HG02840 (cell line): ENCODE results near the gene TBC1D19.
A peak's percentile ranks its signal among the peaks of the same experiment; 100 is the strongest.

Source experiments
- ATAC-seq: cut with Tn5 transposase; IDR thresholded peaks from one replicate; pipeline ENCODE4 v1.9.1; 2021; ENCODE audit warnings: mild to moderate bottlenecking, moderate library complexity, moderate number of reproducible peaks; ENCODE audit not compliant: unreplicated experiment, low FRiP score

TBC1D19 gene

GRCh38 chr4:26765515-26765914, 181.6 kb downstream of the TBC1D19 start:
- ATAC-seq, result no peak

- ATAC-seq, result no peak
Measured at GRCh38 chr4:26766141-26766540, 182.3 kb downstream of the TBC1D19 start.

GRCh38 chr4:26772096-26772873, 188.4 kb downstream of the TBC1D19 start:
- no peak for ATAC-seq

- ATAC-seq, result no peak
Measured at GRCh38 chr4:26779224-26779623, 195.3 kb downstream of the TBC1D19 start.

GRCh38 chr4:26779674-26780073, 195.8 kb downstream of the TBC1D19 start:
- no peak for ATAC-seq

- peak; percentile 70 for ATAC-seq
Measured at GRCh38 chr4:26780539-26780938, 196.7 kb downstream of the TBC1D19 start.

DNA sequence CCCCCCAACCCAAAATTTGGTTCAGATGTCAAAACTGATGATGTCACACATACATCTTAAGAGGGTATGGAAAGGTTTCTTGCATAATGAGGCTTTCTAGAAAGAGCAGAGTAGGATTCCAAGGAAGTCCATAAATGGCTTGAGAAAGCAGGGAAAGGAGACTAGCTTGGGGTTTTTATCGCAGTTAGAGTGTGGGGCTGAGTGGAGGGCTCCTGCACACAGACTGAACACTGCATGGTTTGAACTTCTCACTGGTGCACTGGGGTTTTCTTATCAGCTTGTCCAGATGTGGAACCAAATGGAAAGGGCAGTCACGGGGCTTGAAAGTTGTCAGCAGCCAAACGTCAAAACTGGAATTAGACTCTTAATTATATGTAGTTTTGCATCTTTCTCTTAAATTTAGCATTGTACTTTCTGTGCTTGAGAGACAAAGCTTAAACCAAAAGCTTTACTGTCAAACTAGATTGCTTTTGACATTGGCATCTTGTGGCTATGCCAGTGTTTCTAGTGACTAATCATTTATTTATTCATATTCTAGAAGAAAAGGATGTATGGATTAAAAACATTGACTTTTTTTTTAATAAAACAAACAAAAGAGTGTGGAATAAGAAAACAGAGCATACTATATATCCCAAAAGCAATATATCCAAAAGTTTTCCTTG, 198.4 kb downstream of the TBC1D19 start:
- no peak for ATAC-seq

GRCh38 chr4:26782830-26783202, 198.9 kb downstream of the TBC1D19 start:
- no peak for ATAC-seq

DNA sequence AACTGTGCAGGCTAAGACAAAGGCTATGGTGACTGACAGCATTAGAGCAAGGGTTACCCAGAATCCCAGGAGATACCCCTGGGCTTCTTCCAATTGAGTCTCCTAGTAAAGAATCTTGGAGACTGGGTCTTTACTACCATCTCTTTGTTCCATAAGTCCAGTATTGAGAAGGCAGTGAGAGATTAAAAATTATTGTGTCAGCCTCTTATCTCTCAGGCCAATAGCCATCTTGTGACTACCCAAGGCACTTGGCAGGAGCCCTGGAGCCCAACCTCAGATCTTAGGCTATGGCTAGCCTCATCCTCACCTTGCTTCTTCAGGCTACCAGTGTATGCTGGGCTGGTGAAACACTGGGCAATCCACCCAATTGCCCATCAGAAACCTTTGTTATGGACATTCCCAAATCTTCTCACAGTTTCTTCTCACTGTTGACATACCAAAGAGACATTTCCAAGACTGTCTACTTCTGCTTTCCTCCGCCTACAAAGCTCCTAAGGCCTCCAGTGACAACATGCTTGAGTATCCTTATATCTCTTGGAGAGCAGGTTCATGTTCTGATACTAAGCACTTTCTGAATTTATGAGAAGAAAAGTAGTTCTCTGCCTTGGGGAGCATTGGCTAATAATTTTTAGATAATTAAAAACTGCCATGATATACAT, 200.5 kb downstream of the TBC1D19 start:
- ATAC-seq, result no peak

DNA sequence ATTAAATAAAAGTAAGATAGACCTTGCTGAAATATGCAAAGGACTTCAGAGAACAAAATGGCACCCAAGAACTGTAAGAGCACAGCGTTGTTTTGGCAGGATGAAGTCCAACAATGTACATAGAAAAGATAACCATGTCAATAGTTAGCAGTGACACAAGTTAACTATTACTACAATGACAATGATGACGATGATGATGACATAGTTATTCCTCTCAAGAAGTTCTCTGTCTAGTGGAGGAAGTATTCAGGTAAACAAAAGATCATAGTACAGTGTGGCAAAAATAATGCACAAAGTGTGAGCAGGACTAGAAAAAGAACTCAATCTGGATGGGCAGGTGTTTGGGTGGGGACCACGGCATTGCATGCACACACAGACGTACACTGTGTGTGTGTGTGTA, 201.4 kb downstream of the TBC1D19 start:
- ATAC-seq, result no peak

- no peak for ATAC-seq
Measured at GRCh38 chr4:26785810-26786209, 201.9 kb downstream of the TBC1D19 start.

DNA sequence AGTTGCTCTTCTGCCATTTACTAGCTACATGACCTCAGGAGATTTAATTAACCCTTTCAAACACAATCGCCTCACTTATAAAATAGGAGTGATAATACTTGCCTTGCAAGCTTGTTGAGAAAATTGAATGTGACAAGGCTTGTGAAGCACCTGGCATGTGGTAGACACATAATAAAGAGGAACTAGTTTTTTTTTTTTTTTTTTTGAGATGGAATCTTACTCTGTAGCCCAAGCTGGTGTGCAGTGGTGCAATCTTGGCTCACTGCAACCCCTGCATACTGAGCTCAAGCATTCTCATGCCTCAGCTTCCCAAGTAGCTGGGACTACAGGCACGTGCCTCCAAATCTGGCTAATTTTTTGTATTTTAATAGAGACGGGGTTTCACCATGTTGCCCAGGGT, 203.0 kb downstream of the TBC1D19 start:
- no peak for ATAC-seq

DNA sequence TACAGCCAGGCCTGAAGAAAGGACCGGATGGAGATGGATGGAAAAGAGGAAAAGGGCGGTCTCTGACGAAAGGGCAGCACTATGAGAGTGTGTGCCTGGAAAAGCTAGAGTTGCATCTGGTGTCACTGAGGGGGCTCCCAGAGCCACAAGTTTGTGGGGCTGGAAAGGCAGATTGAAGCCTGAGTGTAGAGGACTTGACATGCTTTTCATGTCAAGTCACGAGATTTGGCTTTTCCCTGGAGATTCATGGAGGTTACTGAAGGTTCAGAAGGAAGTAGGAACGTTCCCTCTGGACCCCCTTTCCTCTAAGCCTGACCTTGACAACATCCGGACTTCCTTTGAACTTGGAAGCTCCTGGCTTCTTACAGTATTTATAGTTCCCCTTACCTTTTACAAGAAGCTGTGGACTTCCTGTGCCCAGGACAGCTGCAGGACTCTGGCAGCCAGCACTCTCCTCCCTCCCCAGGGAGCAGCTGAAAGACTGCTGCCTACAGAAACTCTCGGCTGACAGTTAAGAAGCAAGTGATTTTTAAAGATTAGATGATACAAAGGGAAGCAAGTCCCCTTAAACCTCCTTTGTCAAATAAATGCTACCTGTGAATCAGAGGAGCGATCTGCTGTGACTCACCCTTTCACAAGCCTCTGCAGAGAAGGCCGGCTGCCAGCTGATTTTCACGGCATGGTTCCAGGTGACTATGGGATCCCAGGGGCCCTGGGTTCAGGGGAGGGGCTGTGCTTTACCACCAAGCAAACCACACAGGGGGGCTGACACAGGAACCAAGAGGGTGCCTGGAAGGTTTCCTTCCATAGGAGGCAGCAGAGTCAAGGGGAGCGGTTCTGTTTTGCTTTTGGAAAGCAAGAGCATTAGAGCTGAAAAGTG, 203.8 kb downstream of the TBC1D19 start:
- ATAC-seq, result no peak

DNA sequence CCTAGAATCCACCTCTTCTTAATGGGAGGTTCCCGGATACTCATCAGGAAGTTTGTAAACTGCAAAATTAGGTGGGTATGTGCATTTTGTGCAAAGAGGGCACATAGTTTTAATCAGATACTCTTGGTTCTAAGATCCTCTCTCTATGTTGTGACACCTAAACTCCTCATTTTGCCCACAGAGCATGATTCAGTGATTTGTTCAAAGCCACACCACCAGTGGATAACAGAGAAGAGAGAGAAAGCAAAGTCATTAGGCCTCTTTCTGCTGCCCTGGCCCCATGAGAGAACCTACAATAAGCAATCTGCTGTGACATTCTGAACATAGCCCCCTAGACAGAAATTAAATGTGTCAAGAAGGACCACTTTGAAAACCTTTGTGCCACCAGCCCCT, 204.5 kb downstream of the TBC1D19 start:
- no peak for ATAC-seq

GRCh38 chr4:26789208-26789607, 205.3 kb downstream of the TBC1D19 start:
- no peak for ATAC-seq

- no peak for ATAC-seq
Measured at GRCh38 chr4:26791346-26791745, 207.5 kb downstream of the TBC1D19 start.

DNA sequence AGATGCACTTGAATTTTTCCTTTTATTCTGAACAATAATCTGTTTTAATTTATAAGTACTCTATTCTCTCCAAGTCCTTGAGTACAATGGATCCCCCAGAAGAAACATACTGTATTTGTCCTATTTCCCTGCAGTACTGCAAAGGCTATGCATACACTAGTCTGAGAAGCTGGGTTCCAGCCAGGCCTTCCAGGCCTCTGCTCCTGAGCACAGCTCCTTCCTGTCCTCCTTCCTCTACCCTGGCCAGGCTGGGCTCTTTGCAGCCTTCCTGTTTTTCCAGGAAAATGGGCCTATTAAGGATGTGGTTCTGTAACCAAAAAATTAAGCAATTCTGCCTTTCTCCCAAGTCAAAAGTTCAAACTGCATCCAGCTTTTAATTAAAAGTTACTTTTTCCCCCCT, 208.8 kb downstream of the TBC1D19 start:
- no peak for ATAC-seq

GRCh38 chr4:26793735-26794134, 209.9 kb downstream of the TBC1D19 start:
- no peak for ATAC-seq

DNA sequence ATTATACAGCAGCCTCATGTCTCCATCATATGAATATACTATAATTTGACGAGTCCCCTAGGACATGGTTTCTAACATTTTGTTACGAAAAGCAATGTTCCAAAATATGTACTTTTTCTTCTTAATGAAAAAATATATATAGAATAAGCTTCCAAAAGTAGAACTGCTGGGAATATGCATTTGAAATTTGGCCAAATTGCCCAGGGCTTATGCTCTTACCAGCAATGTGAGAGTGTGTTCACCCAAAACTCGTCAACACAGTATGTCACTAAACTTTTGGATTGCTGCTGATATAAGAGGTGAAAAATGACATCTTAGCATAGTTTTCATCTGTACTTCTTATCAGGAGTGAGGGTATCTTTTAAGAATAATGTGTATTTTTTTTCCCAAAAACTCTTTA, 212.2 kb downstream of the TBC1D19 start:
- ATAC-seq, result no peak

- no peak for ATAC-seq
Measured at GRCh38 chr4:26802790-26803189, 218.9 kb downstream of the TBC1D19 start.
